ENCODE measurements around the gene LEKR1.

- TF ChIP-seq STAT6 (CRISPR knock-in tag; IDR thresholded peaks at IDR 0.05) (no peak), CTCF (IDR thresholded peaks at IDR 0.05 in 2 of 3, conservative IDR thresholded peaks at IDR 0.05 in 1 of 3; ENCODE audit: insufficient read depth in 2 of 3, low read depth in 1 of 3, low read length in 3 of 3) (no peak), CBX1 (IDR thresholded peaks at IDR 0.05; ENCODE audit: low read depth) (no peak), ZBTB43 (CRISPR knock-in tag; IDR thresholded peaks at IDR 0.05) (no peak), KDM5B (IDR thresholded peaks at IDR 0.05; ENCODE audit: insufficient replicate concordance, low read depth, low read length) (no peak), EZH2 (IDR thresholded peaks at IDR 0.05; ENCODE audit: borderline replicate concordance, low read depth, low read length) (no peak)
These were observed 195.5 kb downstream of the LEKR1 start for GRCh38 chr3:157021679-157022078.

Measured in K562 (cell line).